ENCODE measurements around the gene UBE2G2. TPM values are rescaled to one million over a fixed set of nuclear protein-coding genes. Genes with fewer than 3 reads are reported as not detected.

The UBE2G2 gene
- total and polyA plus RNA-seq, 10 donors, result 39.4 to 125 (median 84.5) TPM

- H3K27me3 ChIP-seq (replicated peaks in 1 of 7), result peaks cover 3 to 89% (median 51%) of the 10 kb centered on the region in 7 donors
- no peak for DNase-seq
- peak overlapping the region in 1 of 8 donors; percentile 27 for H3K4me3 ChIP-seq
- 82 to 91% (median 85%) methylated on average over 7 of the region's 7 CpGs for WGBS, 5 donors
- no peak for TF ChIP-seq POLR2AphosphoS5 (IDR thresholded peaks at IDR 0.05)
- no peak for TF ChIP-seq POLR2A (IDR thresholded peaks at IDR 0.05)
- no peak for TF ChIP-seq CTCF (IDR thresholded peaks at IDR 0.05 in 8 of 11, conservative IDR thresholded peaks at IDR 0.05 in 3 of 11)
- no peaks in the 10 kb centered on the region for H3K9me3 ChIP-seq
- H3K36me3 ChIP-seq, result no peaks in the 10 kb centered on the region
- intact Hi-C loops (cut with DNase I; ENCODE audit: low total_unique reads), result no loop called here
- no peak overlapping the region for H3K27ac ChIP-seq
- H3K4me1 ChIP-seq, result peaks cover 5 to 18% (median 9%) of the 10 kb centered on the region in 6 donors
Observed at GRCh38 chr21:44724196-44724595, 77.4 kb downstream of the UBE2G2 start.

- intact Hi-C loops (cut with DNase I; ENCODE audit: low total_unique reads), result no loop called here
- H3K27me3 ChIP-seq (replicated peaks in 1 of 7), result peaks cover 3 to 88% (median 51%) of the 10 kb centered on the region in 7 donors
- H3K36me3 ChIP-seq, result no peaks in the 10 kb centered on the region
- TF ChIP-seq CTCF (IDR thresholded peaks at IDR 0.05 in 8 of 11, conservative IDR thresholded peaks at IDR 0.05 in 3 of 11) (no peak), POLR2AphosphoS5 (IDR thresholded peaks at IDR 0.05) (no peak), POLR2A (IDR thresholded peaks at IDR 0.05) (no peak)
- WGBS, 5 donors, result 16 to 30% (median 18%) methylated on average over 24 to 61 of the region's 61 CpGs
- H3K4me1 ChIP-seq, result peaks cover 5 to 18% (median 9%) of the 10 kb centered on the region in 6 donors
- H3K4me3 ChIP-seq, result peak overlapping the region in 2 of 8 donors; percentile 13 to 27
- H3K9me3 ChIP-seq, result no peaks in the 10 kb centered on the region
- H3K27ac ChIP-seq, result no peak overlapping the region
- no peak for DNase-seq
Observed at GRCh38 chr21:44723177-44724131, 78.2 kb downstream of the UBE2G2 start.

GRCh38 chr21:44722731-44723130 lies 78.9 kb downstream of the UBE2G2 start:
- no peaks in the 10 kb centered on the region for H3K9me3 ChIP-seq
- WGBS, 5 donors, result 41 to 61% (median 53%) methylated on average over 5 of the region's 5 CpGs

More at GRCh38 chr21:44722731-44723130, 78.9 kb downstream of the UBE2G2 start:
- Histone ChIP-seq H3K27me3 (replicated peaks in 1 of 7) (peaks cover 3 to 86% (median 46%) of the 10 kb centered on the region in 7 donors), H3K4me1 (peaks cover 5 to 18% (median 9%) of the 10 kb centered on the region in 6 donors), H3K4me3 (no peak overlapping the region), H3K36me3 (no peaks in the 10 kb centered on the region), H3K27ac (no peak overlapping the region)
- intact Hi-C loops (cut with DNase I; ENCODE audit: low total_unique reads), result no loop called here
- DNase-seq, result no peak
- TF ChIP-seq POLR2A (IDR thresholded peaks at IDR 0.05) (no peak), CTCF (IDR thresholded peaks at IDR 0.05 in 8 of 11, conservative IDR thresholded peaks at IDR 0.05 in 3 of 11) (no peak), POLR2AphosphoS5 (IDR thresholded peaks at IDR 0.05) (no peak)

Measured in spleen (tissue), 11 donors.